Retinal pigment epithelial cell (primary cell): Measurements from ENCODE around the gene DYNC2I2.
A peak's percentile ranks its signal among the peaks of the same experiment; 100 is the strongest.

ENCODE experiments used
- DNase-seq: peaks from one replicate; pipeline ENCODE4 v3.0.0-alpha.2; 2010; ENCODE audit warnings: low read depth
- H3K4me3 ChIP-seq: 2 replicates; pipeline ENCODE4 v1.5.1; 2011; ENCODE audit warnings: mild to moderate bottlenecking, low read length, control low read depth, moderate library complexity
- TF ChIP-seq, protein P1 (sequence below): conservative IDR thresholded peaks from 2 replicates; pipeline ENCODE4 v1.5.1; 2011; ENCODE audit warnings: low read depth, low read length, control low read depth, inconsistent platforms

DYNC2I2 gene

DNA sequence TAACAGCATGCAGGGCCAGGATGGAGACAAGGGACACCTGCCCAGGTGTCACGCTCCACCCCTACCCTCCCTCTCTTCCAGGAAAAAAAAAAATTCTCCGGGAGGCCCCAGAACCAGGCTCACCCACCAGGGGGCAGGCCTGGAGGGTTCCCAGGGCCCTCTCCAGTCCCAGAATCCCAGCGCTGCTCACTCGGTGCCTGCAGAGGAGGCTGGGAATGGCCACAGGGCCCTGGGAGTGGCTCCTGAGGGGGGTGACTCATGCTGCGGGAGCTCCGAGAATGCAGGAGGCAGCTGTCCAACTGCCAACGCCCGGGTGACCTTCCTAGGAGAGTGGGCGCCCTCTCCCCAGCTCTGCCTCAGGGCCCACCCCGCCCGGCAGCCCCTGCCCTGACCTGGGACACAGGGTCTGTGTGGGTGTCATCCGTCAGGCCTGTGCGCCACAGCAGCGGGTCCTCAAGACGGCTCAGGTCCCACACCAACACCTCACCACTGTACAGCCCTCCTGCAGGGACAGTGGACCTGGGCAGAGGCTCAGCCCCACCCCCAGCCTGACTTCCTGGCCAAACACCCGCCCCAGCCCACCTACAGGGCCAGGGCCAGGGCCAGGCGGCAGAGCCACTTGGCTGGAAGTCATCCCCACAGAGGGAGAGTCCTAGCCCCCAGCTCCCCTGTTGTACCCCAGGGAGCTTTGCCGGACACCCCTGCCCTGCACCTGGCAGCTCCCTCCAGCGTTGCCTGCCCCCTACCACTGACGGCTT, 21.2 kb downstream of the DYNC2I2 start:
- H3K4me3 ChIP-seq: peak overlapping the region; percentile 17
- peak; percentile 92 for DNase-seq
- TF ChIP-seq, protein P1, sequence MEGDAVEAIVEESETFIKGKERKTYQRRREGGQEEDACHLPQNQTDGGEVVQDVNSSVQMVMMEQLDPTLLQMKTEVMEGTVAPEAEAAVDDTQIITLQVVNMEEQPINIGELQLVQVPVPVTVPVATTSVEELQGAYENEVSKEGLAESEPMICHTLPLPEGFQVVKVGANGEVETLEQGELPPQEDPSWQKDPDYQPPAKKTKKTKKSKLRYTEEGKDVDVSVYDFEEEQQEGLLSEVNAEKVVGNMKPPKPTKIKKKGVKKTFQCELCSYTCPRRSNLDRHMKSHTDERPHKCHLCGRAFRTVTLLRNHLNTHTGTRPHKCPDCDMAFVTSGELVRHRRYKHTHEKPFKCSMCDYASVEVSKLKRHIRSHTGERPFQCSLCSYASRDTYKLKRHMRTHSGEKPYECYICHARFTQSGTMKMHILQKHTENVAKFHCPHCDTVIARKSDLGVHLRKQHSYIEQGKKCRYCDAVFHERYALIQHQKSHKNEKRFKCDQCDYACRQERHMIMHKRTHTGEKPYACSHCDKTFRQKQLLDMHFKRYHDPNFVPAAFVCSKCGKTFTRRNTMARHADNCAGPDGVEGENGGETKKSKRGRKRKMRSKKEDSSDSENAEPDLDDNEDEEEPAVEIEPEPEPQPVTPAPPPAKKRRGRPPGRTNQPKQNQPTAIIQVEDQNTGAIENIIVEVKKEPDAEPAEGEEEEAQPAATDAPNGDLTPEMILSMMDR: peak; percentile 85

DNA sequence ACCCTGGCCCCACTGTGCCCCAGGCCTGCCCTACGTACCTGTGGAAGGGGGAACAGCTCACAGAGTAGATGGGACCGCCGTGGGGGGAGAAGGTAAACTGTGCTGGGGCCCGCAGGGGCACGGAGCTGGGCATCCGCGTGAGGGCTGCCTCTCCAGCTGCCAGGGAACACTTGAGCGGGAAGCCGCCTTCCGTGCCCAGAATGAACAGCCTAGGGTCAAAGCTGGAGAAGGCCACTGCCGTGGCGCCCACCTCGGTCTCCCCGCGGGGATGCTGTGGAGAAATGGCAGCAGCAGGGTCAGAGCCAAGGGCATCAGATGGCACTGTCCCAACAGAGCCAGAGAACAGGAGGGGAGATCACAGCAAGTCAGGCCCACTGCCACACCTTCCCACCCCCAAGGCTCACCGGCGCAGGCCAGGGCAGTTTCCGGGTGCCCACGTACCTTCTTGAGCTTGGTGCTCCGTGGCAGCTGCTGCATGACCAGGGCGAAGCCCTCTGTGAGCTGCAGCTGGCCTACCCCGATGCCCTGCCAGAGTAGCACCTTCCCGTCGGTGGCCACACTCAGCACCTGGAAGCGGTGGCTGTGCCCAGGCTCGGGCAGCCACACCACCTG, 21.9 kb downstream of the DYNC2I2 start:
- TF ChIP-seq, protein P1: no peak
- no peak for DNase-seq
- no peak overlapping the region for H3K4me3 ChIP-seq

DNA sequence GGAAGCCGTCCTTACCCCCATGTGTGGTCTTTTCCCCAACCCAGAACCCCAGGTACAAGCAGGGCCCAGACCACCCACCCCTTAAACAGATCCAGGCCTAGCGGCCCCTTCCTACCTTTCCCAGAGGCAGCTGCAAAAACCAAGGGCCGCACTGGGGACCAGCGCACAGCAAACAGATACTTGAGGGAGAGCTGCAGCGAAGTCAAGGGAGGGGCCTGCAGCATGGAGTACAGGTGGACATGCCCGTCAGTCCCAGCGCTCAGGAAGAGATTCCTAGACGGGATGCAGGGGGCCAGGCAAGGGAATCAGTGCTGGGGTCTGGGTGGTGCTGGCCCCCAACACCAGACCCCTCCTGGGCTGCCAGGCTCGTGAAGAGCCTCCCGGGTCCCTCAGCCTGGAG, 22.5 kb downstream of the DYNC2I2 start:
- no peak for DNase-seq
- H3K4me3 ChIP-seq: no peak overlapping the region
- TF ChIP-seq, protein P1: no peak

DNA sequence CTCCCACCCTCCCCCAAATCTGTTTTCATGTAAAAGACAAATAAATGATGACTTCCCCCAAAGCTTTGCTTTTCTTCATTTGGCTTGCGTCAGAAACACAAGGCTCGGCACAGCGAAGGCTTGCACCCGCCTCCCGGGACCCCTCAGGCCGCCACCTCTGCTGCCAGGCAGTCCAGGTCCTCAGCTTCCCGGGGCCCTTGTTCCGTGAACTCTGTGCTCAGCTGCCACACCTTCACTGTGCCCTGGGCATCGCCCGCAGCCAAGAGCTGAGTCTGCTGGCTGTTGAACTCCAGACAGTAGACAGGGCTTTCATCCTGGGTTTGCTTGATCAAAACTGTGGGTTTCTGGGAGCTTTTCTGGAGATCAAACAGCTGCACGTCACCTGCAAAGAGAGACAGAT, 23.0 kb downstream of the DYNC2I2 start:
- TF ChIP-seq, protein P1: no peak
- H3K4me3 ChIP-seq: no peak overlapping the region
- DNase-seq: no peak

DNA sequence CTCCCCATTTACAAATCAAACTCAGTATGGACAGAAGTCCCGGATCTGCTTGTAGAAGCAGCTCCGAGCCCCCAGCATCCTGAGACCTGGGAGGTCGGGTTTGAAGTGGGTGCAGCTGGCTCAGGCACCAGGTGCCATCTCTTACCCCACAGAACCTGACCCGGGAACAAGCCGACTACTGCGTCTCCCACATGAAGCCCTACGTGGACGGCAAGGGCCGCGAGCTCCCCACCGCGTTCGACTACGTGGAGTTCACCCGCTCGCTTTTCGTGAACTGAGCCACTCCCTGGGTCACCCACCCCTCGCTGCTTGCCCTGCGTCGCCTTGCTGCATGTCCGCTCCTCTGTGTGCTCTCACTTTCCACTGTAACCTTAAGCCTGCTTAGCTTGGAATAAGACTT, 23.6 kb downstream of the DYNC2I2 start:
- no peak overlapping the region for H3K4me3 ChIP-seq
- TF ChIP-seq, protein P1: no peak
- no peak for DNase-seq

DNA sequence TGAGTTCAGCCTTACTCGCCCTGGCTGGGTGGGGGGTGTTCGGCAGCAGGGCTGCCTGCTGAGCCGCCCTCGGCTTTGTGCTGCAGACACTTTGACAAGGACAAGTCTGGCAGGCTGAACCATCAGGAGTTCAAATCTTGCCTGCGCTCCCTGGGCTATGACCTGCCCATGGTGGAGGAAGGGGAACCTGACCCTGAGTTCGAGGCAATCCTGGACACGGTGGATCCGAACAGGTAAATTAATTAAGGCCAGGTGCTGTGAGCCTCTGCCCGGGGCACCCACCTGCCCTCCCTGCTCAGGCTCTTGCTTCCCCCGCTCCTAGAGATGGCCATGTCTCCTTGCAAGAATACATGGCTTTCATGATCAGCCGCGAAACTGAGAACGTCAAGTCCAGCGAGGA, 24.2 kb downstream of the DYNC2I2 start:
- TF ChIP-seq, protein P1: no peak
- no peak for DNase-seq
- no peak overlapping the region for H3K4me3 ChIP-seq

DNA sequence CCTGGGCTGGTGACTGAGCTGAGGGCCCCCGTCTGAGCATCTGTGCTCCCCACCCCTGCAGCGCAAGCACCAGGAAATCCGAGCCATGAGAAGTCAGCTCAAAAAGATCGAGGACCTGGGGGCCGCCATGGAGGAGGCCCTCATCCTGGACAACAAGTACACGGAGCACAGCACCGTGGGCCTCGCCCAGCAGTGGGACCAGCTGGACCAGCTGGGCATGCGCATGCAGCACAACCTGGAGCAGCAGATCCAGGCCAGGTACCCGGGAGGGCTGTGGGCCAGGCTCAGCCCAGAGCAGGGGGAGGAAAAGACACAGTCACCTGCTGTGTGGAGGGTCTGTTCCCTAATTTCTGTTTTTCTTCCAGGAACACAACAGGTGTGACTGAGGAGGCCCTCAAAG, 24.6 kb downstream of the DYNC2I2 start:
- TF ChIP-seq, protein P1: no peak

More for the DNA sequence above, 24.6 kb downstream of the DYNC2I2 start:
- no peak overlapping the region for H3K4me3 ChIP-seq
- DNase-seq: no peak
